A204.1 (cell line): Measurements from ENCODE around the gene RARRES1.

Experiments
- FAIRE-seq: peaks from 2 replicates; lab custom pipeline; 2012; peaks lifted over from hg19 to GRCh38; lab: Jason Lieb, UNC

Gene RARRES1

GRCh38 chr3:158765518-158766205, 33.4 kb upstream of the RARRES1 start:
- FAIRE-seq: no peak

- FAIRE-seq: no peak
Observed at GRCh38 chr3:158763421-158763820, 31.2 kb upstream of the RARRES1 start.

GRCh38 chr3:158762701-158763100, 30.4 kb upstream of the RARRES1 start:
- no peak for FAIRE-seq

- FAIRE-seq: no peak
Observed at GRCh38 chr3:158761350-158761749, 29.1 kb upstream of the RARRES1 start.

GRCh38 chr3:158755421-158755820, 23.2 kb upstream of the RARRES1 start:
- FAIRE-seq: no peak

GRCh38 chr3:158753854-158754253, 21.6 kb upstream of the RARRES1 start:
- FAIRE-seq: no peak

- FAIRE-seq: no peak
Observed at GRCh38 chr3:158751316-158751715, 19.1 kb upstream of the RARRES1 start.

- no peak for FAIRE-seq
Observed at GRCh38 chr3:158750016-158750415, 17.8 kb upstream of the RARRES1 start.

- no peak for FAIRE-seq
Observed at GRCh38 chr3:158749526-158749925, 17.3 kb upstream of the RARRES1 start.

GRCh38 chr3:158748237-158748828, 16.1 kb upstream of the RARRES1 start:
- FAIRE-seq: no peak

GRCh38 chr3:158747417-158747816, 15.2 kb upstream of the RARRES1 start:
- FAIRE-seq: no peak

GRCh38 chr3:158745551-158745950, 13.3 kb upstream of the RARRES1 start:
- no peak for FAIRE-seq

- no peak for FAIRE-seq
Observed at GRCh38 chr3:158744567-158745288, 12.5 kb upstream of the RARRES1 start.

GRCh38 chr3:158743664-158744566, 11.7 kb upstream of the RARRES1 start:
- FAIRE-seq: no peak

GRCh38 chr3:158742871-158743663, 10.8 kb upstream of the RARRES1 start:
- no peak for FAIRE-seq

- no peak for FAIRE-seq
Observed at GRCh38 chr3:158739661-158740060, 7.4 kb upstream of the RARRES1 start.

- FAIRE-seq: no peak
Observed at GRCh38 chr3:158739078-158739477, 6.8 kb upstream of the RARRES1 start.

- FAIRE-seq: no peak
Observed at GRCh38 chr3:158738653-158739052, 6.4 kb upstream of the RARRES1 start.

GRCh38 chr3:158737976-158738615, 5.8 kb upstream of the RARRES1 start:
- FAIRE-seq: no peak

GRCh38 chr3:158737410-158737809, 5.2 kb upstream of the RARRES1 start:
- FAIRE-seq: no peak
